Measurements from ENCODE around the gene MYOG.

GRCh38 chr1:203065191-203065590 lies 20.6 kb downstream of the MYOG start:
- TF ChIP-seq ZNF8 (CRISPR knock-in tag; IDR thresholded peaks at IDR 0.05) (no peak), ZNF565 (CRISPR knock-in tag; conservative IDR thresholded peaks at IDR 0.05; ENCODE audit: low read depth) (no peak), ZFP30 (CRISPR knock-in tag; IDR thresholded peaks at IDR 0.05) (no peak), ARNTL (CRISPR knock-in tag; IDR thresholded peaks at IDR 0.05; ENCODE audit: borderline replicate concordance, low read depth) (no peak), CSRNP3 (CRISPR knock-in tag; IDR thresholded peaks at IDR 0.05) (no peak), ZFP3 (CRISPR knock-in tag; IDR thresholded peaks at IDR 0.05) (no peak)
- TF ChIP-seq, protein P1, sequence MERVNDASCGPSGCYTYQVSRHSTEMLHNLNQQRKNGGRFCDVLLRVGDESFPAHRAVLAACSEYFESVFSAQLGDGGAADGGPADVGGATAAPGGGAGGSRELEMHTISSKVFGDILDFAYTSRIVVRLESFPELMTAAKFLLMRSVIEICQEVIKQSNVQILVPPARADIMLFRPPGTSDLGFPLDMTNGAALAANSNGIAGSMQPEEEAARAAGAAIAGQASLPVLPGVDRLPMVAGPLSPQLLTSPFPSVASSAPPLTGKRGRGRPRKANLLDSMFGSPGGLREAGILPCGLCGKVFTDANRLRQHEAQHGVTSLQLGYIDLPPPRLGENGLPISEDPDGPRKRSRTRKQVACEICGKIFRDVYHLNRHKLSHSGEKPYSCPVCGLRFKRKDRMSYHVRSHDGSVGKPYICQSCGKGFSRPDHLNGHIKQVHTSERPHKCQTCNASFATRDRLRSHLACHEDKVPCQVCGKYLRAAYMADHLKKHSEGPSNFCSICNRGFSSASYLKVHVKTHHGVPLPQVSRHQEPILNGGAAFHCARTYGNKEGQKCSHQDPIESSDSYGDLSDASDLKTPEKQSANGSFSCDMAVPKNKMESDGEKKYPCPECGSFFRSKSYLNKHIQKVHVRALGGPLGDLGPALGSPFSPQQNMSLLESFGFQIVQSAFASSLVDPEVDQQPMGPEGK (CRISPR knock-in tag; IDR thresholded peaks at IDR 0.05; ENCODE audit: borderline replicate concordance): no peak

All from SK-N-SH treated with all-trans-retinoic acid at 6 μM for 48 hours (cell line).